GM12891 (cell line): ENCODE measurements around the gene C1GALT1.

Experiments
- POLR2A ChIP-seq: IDR thresholded peaks from 2 replicates; pipeline ENCODE4 v1.6.1; 2011; ENCODE audit warnings: low read depth, low read length, control low read depth
- POLR2AphosphoS5 ChIP-seq: IDR thresholded peaks from 2 replicates; pipeline ENCODE4 v1.6.1; 2011; ENCODE audit warnings: low read depth, low read length, control low read depth
- TAF1 ChIP-seq: IDR thresholded peaks from 2 replicates; pipeline ENCODE4 v1.6.1; 2011; ENCODE audit warnings: low read depth, low read length, control low read depth

DNA sequence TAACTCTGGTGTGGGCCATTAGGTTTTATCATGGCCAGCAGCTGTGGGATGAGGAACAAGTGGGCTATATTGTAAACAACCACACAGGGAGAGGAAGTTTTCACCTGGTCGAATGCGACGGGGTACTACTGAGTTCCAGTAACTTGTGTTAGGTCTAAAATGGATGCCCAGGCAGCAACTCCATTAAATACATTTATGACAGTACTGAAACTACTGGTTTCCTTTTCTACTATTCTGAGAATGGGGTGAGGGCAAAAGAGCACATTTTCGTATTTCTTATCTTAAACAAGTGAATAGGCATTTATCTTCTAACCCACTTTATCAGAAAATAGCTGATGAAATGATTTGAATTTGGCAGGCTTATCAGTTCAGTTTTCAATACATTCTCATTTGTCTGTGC lies 109.7 kb downstream of the C1GALT1 start:
- TF ChIP-seq POLR2AphosphoS5 (no peak), POLR2A (no peak), TAF1 (no peak)
